CD4-positive, alpha-beta T cell treated with Interleukin-12 subunit alpha and Interleukin-12 subunit beta, for 1 hour (primary cell): ENCODE measurements around the gene GAGE1.
"Not testable (repeated sequence)": the region's sequence is repeated elsewhere in the genome, so short reads cannot be mapped to it uniquely, and the experiment has no call there.

Experiments
- DNase-seq: peaks from one replicate; pipeline ENCODE4 v3.0.0-alpha.2; 2020

GAGE1 gene, protein sequence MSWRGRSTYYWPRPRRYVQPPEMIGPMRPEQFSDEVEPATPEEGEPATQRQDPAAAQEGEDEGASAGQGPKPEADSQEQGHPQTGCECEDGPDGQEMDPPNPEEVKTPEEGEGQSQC

DNA sequence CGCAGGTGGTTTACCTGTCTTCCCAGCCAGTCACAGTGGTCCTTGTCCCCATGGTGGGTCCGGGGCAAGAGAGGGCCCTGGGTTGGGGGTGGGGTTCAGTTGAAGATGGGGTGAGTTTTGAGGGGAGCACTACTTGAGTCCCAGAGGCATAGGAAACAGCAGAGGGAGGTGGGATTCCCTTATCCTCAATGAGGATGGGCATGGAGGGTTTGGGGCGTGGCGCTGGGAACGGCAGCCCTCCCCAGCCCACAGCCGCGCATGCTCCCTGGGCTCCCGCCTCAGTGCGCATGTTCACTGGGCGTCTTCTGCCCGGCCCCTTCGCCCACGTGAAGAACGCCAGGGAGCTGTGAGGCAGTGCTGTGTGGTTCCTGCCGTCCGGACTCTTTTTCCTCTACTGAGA is at the start of gene GAGE1:
Gene GAGE1, plus strand, starts transcription at position 301 of the 400 bp plus-strand sequence. CDS start 1,155 bp downstream, outside the sequence.
- DNase-seq, result not testable (repeated sequence)

GRCh38 chrX:49550989-49551388 is 47.8 kb upstream of the GAGE1 start, which contains the start of gene GAGE12E:
Gene GAGE12E (plus strand): TSS chrX:49551289. CDS start chrX:49552444, 1,155 bp downstream.
- not testable (repeated sequence) for DNase-seq

DNA sequence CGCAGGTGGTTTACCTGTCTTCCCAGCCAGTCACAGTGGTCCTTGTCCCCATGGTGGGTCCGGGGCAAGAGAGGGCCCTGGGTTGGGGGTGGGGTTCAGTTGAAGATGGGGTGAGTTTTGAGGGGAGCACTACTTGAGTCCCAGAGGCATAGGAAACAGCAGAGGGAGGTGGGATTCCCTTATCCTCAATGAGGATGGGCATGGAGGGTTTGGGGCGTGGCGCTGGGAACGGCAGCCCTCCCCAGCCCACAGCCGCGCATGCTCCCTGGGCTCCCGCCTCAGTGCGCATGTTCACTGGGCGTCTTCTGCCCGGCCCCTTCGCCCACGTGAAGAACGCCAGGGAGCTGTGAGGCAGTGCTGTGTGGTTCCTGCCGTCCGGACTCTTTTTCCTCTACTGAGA is 38.3 kb upstream of the GAGE1 start, which contains the start of gene GAGE12F:
Gene GAGE12F, plus strand, starts transcription at position 301 of the 400 bp plus-strand sequence. CDS start 1,155 bp downstream, outside the sequence.
- not testable (repeated sequence) for DNase-seq

GRCh38 chrX:49568728-49569127 is 30.1 kb upstream of the GAGE1 start:
- not testable (repeated sequence) for DNase-seq

DNA sequence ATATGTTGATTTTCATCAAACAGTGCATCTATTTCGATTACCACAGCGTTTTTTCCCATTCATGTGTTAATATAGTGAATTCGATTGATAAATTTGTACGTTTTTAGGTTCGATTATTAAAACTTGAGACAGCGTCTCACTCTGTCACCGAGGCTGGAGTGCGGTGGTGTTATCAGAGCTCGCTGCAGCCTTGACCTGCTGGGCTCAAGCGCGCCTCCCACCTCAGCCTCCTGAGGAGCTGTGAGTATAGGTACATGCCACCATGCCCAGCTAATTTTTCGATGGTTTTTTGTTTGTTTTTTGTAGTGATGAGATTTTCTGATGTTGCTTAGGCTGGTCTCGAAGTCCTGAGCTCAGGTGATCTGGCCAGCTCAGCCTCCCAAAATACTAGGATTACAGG is 29.7 kb upstream of the GAGE1 start:
- not testable (repeated sequence) for DNase-seq

DNA sequence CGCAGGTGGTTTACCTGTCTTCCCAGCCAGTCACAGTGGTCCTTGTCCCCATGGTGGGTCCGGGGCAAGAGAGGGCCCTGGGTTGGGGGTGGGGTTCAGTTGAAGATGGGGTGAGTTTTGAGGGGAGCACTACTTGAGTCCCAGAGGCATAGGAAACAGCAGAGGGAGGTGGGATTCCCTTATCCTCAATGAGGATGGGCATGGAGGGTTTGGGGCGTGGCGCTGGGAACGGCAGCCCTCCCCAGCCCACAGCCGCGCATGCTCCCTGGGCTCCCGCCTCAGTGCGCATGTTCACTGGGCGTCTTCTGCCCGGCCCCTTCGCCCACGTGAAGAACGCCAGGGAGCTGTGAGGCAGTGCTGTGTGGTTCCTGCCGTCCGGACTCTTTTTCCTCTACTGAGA is 28.7 kb upstream of the GAGE1 start, which contains the start of gene GAGE12G:
Gene GAGE12G, plus strand, starts transcription at position 301 of the 400 bp plus-strand sequence. CDS start 1,155 bp downstream, outside the sequence.
- not testable (repeated sequence) for DNase-seq

DNA sequence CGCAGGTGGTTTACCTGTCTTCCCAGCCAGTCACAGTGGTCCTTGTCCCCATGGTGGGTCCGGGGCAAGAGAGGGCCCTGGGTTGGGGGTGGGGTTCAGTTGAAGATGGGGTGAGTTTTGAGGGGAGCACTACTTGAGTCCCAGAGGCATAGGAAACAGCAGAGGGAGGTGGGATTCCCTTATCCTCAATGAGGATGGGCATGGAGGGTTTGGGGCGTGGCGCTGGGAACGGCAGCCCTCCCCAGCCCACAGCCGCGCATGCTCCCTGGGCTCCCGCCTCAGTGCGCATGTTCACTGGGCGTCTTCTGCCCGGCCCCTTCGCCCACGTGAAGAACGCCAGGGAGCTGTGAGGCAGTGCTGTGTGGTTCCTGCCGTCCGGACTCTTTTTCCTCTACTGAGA is 19.2 kb upstream of the GAGE1 start, which contains the start of gene GAGE12H:
Gene GAGE12H, plus strand, starts transcription at position 301 of the 400 bp plus-strand sequence. CDS start 1,155 bp downstream, outside the sequence.
- DNase-seq, result not testable (repeated sequence)

DNA sequence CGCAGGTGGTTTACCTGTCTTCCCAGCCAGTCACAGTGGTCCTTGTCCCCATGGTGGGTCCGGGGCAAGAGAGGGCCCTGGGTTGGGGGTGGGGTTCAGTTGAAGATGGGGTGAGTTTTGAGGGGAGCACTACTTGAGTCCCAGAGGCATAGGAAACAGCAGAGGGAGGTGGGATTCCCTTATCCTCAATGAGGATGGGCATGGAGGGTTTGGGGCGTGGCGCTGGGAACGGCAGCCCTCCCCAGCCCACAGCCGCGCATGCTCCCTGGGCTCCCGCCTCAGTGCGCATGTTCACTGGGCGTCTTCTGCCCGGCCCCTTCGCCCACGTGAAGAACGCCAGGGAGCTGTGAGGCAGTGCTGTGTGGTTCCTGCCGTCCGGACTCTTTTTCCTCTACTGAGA is 9.6 kb upstream of the GAGE1 start, which contains the start of gene GAGE2A:
Gene GAGE2A, plus strand, starts transcription at position 301 of the 400 bp plus-strand sequence. CDS start 1,155 bp downstream, outside the sequence.
- DNase-seq, result not testable (repeated sequence)

- DNase-seq, result not testable (repeated sequence)
Observed at GRCh38 chrX:49589769-49590478, 8.9 kb upstream of the GAGE1 start.

DNA sequence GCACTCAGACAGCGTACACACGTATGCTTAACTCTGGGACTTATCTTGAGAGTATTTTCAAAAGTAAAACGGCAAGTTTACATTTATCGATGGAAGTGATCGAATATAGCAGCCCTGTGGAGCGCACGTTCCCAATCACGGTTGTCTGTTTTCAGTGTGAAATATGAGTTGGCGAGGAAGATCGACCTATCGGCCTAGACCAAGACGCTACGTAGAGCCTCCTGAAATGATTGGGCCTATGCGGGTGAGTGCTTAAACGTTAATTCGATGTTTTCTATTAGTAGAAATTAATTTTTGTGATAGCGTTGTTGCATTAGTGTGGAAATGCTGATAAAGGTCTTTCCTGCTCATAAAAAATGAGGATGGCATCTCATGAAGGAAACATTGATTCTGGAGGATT is 8.3 kb upstream of the GAGE1 start:
- not testable (repeated sequence) for DNase-seq

- no peak for DNase-seq
Observed at GRCh38 chrX:49610718-49611310, 12.0 kb downstream of the GAGE1 start.

- DNase-seq, result no peak
Observed at GRCh38 chrX:49618574-49618973, 19.8 kb downstream of the GAGE1 start.

DNA sequence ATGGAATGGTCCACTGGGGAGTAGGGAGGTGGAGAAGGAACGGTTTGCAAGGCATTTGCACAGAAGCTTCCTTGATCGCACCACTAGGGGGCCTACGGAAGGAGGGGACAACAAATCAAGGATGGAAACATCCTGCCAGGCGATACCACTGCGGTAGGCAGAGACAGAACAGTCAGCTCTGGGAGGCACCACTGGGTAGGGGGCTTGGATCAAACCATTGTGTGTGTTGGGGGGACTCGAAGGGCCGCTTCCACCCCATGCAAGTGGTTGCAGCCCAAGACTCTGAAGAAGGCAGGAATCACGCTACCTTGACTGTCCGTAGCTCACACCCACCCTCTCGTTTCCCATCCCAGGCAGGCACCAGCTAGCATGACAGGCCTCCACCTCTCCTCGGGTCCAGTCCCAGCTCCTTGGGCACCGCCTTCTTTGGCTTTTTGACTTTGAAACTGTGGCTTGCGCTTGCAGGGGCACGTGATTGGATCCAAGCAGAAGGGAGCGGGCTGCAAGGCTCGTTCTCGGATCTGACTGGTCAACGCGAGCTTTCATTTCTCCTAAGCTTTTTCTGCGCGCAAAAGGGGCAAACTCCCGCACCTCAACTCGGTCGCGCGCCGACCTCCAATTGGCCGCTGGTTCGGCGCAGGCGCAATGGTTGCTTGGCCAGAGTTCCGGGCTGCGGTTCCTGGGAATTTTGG is 28.4 kb downstream of the GAGE1 start:
- peak; percentile 10 for DNase-seq

- no peak for DNase-seq
Observed at GRCh38 chrX:49644991-49645637, 46.3 kb downstream of the GAGE1 start.

- no peak for DNase-seq
Observed at GRCh38 chrX:49656533-49656932, 57.7 kb downstream of the GAGE1 start.
